ENCODE data around the gene TLR4.

The TLR4 gene

GRCh38 chr9:117704024-117704575 lies at the start of gene TLR4:
TSS of gene TLR4 (plus strand) at chr9:117704403. CDS start at chr9:117704473, 70 bp downstream.
- in situ Hi-C loops (cut with MboI; ENCODE audit: low pct_unique_long_range_greater_than_20kb, low sequenced_read_pairs, unreplicated experiment) = no loop called here
- DNase-seq (ENCODE audit: low spot score) = no peak

DNA sequence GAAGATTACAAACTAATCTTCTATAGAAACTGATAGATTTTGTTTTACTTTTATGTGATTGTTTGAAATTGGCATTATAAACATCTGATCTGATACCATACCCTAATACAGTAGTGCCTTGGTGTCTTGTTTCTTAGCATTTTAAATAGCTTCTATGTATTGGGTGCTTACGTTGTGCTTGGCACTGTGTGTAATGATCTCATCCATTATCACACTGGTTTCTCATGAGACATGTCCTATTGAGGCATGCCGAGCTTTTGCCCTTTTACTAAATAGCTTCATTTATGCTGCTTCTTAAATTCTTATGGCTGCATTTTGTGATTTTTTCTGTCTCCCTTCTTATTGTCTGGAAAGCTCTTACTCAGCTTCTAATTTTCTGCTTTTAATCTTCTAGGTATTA lies 48.2 kb upstream of the TLR4 start:
- TF ChIP-seq, protein P1, sequence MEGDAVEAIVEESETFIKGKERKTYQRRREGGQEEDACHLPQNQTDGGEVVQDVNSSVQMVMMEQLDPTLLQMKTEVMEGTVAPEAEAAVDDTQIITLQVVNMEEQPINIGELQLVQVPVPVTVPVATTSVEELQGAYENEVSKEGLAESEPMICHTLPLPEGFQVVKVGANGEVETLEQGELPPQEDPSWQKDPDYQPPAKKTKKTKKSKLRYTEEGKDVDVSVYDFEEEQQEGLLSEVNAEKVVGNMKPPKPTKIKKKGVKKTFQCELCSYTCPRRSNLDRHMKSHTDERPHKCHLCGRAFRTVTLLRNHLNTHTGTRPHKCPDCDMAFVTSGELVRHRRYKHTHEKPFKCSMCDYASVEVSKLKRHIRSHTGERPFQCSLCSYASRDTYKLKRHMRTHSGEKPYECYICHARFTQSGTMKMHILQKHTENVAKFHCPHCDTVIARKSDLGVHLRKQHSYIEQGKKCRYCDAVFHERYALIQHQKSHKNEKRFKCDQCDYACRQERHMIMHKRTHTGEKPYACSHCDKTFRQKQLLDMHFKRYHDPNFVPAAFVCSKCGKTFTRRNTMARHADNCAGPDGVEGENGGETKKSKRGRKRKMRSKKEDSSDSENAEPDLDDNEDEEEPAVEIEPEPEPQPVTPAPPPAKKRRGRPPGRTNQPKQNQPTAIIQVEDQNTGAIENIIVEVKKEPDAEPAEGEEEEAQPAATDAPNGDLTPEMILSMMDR (IDR thresholded peaks at IDR 0.05; ENCODE audit: extremely low read depth, insufficient read depth, missing control alignments) = no peak
- in situ Hi-C loops (cut with MboI; ENCODE audit: low pct_unique_long_range_greater_than_20kb, low sequenced_read_pairs, unreplicated experiment) = no loop called here
- DNase-seq (ENCODE audit: low spot score) = no peak

More at GRCh38 chr9:117704024-117704575, at the start of gene TLR4:
- TF ChIP-seq, protein P1 (IDR thresholded peaks at IDR 0.05; ENCODE audit: extremely low read depth, insufficient read depth, missing control alignments) = no peak

DNA sequence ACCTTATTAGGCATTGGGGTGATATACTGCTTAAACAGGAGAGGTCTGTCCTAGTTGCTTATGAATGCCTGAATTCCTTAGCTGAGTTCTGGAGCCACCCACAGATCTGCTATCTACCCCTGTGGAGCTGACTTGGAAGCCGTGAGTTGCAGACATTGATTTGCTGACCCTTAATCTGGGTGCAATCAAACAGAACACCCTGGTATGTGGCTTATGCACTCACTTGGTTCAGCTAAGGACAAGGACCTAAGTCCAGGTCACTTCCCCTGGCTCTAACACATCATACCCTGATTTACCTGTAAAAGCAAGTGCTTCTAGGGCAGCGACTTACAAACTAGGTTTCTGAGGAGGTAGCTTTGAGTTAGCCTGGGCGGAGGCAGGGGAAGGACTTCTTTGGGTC lies 41.6 kb upstream of the TLR4 start:
- in situ Hi-C loops (cut with MboI; ENCODE audit: low pct_unique_long_range_greater_than_20kb, low sequenced_read_pairs, unreplicated experiment) = no loop called here

DNA sequence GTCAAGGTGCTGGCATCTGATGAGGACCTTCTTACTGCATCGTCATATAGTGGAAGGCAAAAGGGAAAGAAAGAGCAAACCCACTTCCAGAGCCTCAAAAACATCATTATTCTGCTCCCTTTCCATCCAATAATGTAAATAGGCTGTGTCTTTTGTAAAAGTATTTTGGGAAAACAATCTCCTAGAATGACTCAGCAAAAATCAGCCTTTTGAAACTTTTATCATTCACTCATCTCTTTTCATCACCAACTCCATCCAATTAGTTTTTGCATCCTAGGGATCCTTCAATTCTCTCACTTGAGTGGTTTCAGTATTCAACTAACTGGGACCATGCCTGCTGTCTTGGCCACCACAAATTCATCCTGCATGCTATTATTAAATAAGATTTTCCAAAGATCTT lies 39.8 kb upstream of the TLR4 start:
- no peak for DNase-seq (ENCODE audit: low spot score)
- TF ChIP-seq, protein P1 (IDR thresholded peaks at IDR 0.05; ENCODE audit: extremely low read depth, insufficient read depth, missing control alignments) = no peak
- in situ Hi-C loops (cut with MboI; ENCODE audit: low pct_unique_long_range_greater_than_20kb, low sequenced_read_pairs, unreplicated experiment) = no loop called here

More for the DNA sequence above, 41.6 kb upstream of the TLR4 start:
- DNase-seq (ENCODE audit: low spot score) = no peak
- TF ChIP-seq, protein P1 (IDR thresholded peaks at IDR 0.05; ENCODE audit: extremely low read depth, insufficient read depth, missing control alignments) = no peak

GRCh38 chr9:117665601-117666385 lies 38.4 kb upstream of the TLR4 start:
- DNase-seq (ENCODE audit: low spot score) = no peak
- in situ Hi-C loops (cut with MboI; ENCODE audit: low pct_unique_long_range_greater_than_20kb, low sequenced_read_pairs, unreplicated experiment) = no loop called here
- TF ChIP-seq, protein P1 (IDR thresholded peaks at IDR 0.05; ENCODE audit: extremely low read depth, insufficient read depth, missing control alignments) = no peak

- in situ Hi-C loops (cut with MboI; ENCODE audit: low pct_unique_long_range_greater_than_20kb, low sequenced_read_pairs, unreplicated experiment) = no loop called here
- TF ChIP-seq, protein P1 (IDR thresholded peaks at IDR 0.05; ENCODE audit: extremely low read depth, insufficient read depth, missing control alignments) = no peak
- DNase-seq (ENCODE audit: low spot score) = no peak
Observed at GRCh38 chr9:117671468-117671867, 32.7 kb upstream of the TLR4 start.
